Fibroblast of skin of abdomen (primary cell): ENCODE results near the gene CFAP74.

Experiments used
- DNase-seq: peaks from one replicate; pipeline ENCODE4 v3.0.0-alpha.2; 2013

Gene CFAP74

GRCh38 chr1:2018217-2019171 is 14.9 kb upstream of the CFAP74 start:
- no peak for DNase-seq

GRCh38 chr1:2016123-2016522 is 12.5 kb upstream of the CFAP74 start:
- no peak for DNase-seq

- no peak for DNase-seq
Measured at GRCh38 chr1:2014741-2015735, 11.5 kb upstream of the CFAP74 start.

DNA sequence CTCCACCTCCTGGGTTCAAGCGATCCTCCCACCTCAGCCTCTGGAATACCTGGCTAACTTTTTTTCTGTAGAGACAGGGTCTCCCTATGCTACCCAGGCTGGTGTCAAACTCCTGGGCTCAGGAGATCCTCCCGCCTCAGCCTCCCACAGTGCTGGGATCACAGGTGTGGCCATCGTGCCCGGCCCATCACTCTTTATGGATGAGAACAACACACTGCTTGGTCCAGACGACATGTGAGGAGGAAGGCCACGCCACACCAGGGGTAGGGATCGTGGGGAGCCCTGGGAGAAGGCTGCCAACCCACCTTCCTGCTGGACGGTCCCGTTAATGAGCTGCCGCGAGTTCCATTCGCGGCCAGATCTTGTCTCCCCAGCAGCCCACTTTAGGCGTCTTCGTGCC is 10.6 kb upstream of the CFAP74 start:
- DNase-seq = no peak

DNA sequence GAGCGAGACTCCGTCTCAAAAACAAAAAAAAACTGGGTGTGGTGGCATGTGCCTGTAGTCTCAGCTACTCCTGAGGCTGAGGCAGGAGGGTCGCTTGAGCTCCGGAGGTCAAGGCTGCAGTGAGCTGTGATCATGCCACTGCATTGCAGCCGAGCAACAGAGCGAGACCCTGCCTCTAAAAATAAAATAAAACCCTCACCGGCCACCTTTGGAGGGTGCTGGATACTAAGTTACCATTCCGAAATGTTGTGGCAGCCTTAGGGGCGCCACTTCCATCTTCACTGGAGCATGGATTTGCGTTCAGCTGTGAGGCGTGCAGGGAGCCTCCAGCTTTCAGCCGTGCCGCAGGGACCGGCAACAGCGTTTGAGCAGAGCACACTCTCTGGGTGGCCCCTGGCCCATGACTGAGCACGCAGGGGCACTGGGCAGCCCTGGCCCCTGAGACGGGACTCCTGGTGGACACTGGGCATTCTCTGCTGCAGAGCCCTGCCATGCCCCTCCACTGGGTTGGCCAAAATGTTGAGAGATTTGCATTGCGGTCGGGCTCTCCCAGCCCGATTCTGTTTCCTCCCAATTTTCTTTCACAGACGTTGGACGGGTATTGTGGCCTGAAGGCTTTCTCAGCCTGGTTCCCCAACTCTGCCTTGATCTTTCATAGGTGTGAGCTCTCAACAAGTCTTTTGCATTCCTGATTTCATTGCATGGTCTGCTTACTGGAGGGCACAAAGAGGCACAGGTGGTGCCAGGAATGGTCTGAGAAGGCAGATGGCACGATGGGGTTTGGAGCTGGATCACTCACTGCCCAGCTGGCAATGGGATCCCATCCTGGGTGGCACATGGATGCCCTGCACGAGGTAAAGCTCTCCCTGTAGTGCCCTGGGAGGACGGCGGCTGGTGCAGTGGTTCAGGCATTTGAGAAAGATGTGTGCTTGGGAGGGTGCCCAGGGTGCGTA is 5.8 kb upstream of the CFAP74 start:
- no peak for DNase-seq

- DNase-seq = no peak
Measured at GRCh38 chr1:2004856-2005255, 1.3 kb upstream of the CFAP74 start.

DNA sequence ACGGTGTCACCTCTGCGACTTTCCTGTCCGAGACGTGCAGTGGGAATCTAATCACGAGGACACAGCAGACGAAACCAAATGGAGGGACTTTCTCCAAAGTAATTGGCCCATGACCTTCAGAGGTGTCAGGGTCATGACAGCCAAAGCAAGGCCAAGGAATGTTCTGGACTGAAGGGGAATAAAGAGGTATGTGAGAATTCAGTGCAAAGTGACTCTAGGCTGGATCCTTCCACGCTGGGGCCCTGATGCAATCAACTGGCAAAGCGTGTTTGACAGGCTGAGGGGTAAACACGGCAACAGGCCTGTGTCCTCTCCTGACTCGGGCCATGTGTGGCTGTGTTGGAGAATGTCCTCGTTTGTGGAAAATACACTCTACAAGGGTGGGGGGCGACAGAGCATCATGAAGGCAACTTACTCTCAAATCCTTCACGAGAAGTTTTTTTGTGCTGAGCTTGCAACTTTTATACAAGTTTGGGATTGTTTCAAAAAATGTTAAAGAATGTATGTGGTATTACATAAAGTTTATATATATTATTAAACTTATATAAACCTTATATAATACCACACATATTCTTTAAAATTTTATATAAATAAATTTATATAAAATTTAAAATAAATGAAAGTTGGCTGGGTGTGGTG is 1.7 kb downstream of the CFAP74 start:
- DNase-seq = no peak

GRCh38 chr1:2000850-2001249 is 2.7 kb downstream of the CFAP74 start:
- DNase-seq = no peak

DNA sequence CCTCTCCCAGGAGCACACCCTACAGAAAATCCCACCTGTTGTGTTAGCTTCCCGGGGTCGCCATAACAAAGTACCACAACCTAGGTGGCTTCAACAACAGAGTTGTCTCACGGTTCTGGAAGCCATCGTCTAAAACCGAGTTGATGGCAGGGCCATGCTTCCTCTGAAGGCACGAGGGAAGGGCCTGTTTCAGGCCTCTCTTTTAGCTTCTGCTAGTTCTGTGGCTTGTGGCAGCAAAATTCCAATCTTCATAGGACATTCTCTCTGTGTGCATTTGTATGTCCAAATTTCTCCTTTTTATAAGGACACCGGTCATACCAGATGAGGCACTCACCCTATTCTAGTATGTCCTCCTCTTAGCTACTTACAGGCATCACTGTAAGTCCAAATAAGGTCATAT is 3.2 kb downstream of the CFAP74 start:
- no peak for DNase-seq

DNA sequence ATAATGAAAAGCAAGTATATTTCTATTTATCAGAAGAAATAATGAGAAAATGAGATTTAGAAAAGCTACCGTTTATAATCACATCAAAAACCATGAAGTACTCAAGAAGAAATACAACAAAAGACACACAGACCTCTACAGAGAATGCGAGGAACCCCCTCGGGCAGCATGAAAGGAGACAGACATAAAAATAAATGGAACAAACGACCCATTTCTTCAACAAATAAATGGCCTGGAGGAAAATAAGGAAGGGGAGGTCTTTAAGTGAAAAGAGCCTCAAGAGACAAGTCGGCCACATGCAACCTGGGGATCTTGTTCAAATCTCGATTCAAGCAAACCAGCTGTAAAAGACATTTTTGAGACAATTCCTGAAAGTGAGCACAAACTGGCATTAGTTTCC is 6.0 kb downstream of the CFAP74 start:
- DNase-seq = no peak

DNA sequence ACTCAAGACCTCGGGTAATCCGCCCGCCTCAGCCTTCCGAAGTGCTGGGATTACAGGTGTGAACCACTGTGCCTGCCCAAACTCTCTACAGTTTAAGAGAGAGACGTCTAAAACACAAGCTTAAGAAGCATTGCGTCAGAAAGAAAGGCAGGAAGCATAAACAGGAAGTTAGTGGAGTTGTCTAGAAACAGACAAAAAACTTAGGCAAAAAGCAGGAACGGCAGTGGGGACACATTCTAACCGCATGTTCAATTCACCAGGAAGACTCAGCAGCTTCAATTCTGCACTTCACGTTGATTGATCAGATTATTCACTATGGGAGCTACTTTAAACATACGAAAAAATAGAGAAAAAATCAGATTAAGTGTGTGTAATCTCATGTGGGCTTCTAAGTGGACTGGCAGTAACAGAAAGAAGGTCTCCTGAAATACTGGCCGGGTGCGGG is 7.4 kb downstream of the CFAP74 start:
- DNase-seq = no peak

- no peak for DNase-seq
Measured at GRCh38 chr1:1994536-1994935, 9.1 kb downstream of the CFAP74 start.

DNA sequence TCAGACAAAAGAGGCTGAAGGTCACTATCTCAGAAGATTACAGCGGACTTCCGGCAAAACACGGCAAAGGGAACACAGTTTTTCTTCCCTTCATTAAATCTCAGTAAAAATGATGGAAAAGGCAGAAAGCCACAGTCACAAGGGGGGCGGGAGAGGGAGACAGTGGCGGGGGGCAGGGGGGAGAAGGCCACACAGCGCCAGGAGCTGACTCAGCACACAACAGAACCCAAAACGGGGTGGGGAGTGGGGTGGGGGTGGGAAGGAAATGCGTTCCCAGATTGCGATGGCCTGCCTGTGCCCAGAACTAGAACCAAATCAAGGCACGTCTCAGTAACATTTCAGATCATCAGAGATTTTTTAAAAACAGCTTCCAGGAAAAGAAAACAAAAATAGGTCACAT is 13.4 kb downstream of the CFAP74 start:
- peak; percentile 29 for DNase-seq

- DNase-seq = peak; percentile 24
Measured at GRCh38 chr1:1989789-1990188, 13.8 kb downstream of the CFAP74 start.

- no peak for DNase-seq
Measured at GRCh38 chr1:1989102-1989542, 14.5 kb downstream of the CFAP74 start.

DNA sequence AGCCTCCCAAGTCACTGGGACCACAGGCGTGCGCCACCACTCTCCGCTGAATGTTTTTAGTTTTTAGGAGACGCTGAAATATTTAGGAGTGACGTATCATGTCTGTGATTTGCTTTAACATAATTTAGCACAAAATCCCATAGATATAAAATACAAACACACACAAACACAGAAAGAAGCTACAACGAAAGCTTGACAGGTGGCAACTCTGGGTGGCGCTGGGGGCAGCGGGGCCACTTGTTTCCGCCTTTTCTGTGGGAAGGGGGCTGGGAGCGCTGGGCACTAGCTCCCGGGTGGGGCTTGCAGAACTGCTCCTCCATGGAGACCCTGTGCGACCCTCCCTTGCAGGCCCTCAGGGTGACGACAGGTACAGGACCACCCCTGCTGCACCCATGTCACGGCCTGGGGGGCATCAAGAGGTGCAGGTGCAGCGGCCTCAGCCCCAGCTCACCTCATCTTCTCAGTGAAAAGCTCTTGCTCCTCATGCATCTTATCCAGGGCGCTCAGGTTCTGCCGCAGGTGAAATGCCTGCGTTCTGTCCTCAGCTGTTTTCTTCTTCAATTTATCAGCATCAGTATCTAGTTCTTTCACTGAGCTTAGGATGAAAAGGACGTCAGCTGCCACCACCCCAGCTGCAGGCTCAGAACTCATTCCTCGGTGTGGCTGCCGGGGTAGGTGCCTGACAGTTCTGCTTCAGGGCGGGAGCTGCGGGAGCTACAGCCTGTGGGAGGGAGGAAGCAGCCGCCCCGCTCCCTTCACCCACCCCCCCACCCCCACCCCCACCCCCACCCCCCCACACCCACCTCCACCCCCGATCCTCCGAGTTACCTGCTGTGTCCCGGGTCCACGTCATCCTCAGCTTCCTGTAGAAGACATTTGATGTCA is 15.3 kb downstream of the CFAP74 start:
- no peak for DNase-seq

- DNase-seq = no peak
Measured at GRCh38 chr1:1987142-1987510, 16.5 kb downstream of the CFAP74 start.

- no peak for DNase-seq
Measured at GRCh38 chr1:1986451-1987141, 17.0 kb downstream of the CFAP74 start.

DNA sequence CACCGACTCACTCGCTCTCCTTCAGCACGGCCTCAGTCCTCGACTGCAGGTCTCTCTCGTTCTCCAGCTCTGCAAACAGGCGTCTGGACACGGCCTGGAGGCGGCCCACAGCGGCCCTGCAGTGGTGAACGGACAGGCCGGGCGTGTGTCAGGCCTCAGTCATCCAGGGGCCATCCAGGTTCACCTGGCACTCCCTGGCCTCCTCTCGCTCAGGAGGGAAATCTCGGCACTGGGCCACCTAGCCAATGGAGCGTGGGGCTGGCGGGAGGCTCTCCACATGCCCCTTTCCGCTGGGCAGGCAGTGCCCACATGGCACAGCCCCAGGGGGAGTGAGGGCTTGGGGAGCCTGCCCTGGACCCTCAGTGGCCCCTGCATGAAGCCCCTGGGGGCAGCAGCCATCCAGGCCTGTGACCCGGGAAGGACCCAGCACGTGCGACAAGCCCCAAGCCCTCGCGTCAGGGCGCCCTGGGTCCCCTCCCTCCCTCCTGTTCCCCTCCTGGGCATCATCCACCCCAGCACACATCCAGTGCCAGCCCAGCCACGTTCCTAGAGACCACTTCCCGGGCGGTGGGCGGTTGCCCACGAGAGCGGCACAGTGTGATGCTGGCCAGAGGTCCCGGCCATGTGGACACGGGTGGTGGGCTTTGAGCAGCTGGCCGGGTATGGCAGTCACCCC is 18.1 kb downstream of the CFAP74 start:
- no peak for DNase-seq
